PC-3 (cell line): ENCODE results near the gene SSMEM1. TPM values are rescaled to one million over a fixed set of nuclear protein-coding genes. Genes with fewer than 3 reads are reported as not detected.

Source experiments
- total RNA-seq: library from RNA; depleted of rRNA; stranded (reverse); fragments of >200 nt; gene quantifications from 2 replicates; pipeline ENCODE4 v1.2.3, GENCODE V29; 2014; rRNA removed

Gene SSMEM1
- total RNA-seq, 1 experiment from 2014 or later, result not detected

Other genes starting within 250 kb of the SSMEM1 start
- gene ZC3HC1, start 156.5 kb upstream of the SSMEM1 start, total RNA-seq, result 12.8 and 17.9 TPM in 2 replicates
- gene KLHDC10, start 137.3 kb upstream of the SSMEM1 start, total RNA-seq, result 13.2 and 21.6 TPM in 2 replicates
- 17.7 and 23.2 TPM in 2 replicates for gene TMEM209, start 2.5 kb upstream of the SSMEM1 start, total RNA-seq
- not detected in 2 replicates for gene CPA2, start 59.0 kb downstream of the SSMEM1 start, total RNA-seq
- gene CPA4, start 85.3 kb downstream of the SSMEM1 start, total RNA-seq, result 10.1 and 22.1 TPM in 2 replicates
- gene CPA5, start 137.0 kb downstream of the SSMEM1 start, total RNA-seq, result 1.3 TPM in 1 of 2 replicates, not detected in the other
- gene CPA1, start 172.6 kb downstream of the SSMEM1 start, total RNA-seq, result not detected in 2 replicates
- 10.4 and 10.7 TPM in 2 replicates for gene CEP41, start 233.2 kb downstream of the SSMEM1 start, total RNA-seq